ENCODE data around the gene DLL1.

DLL1 gene

GRCh38 chr6:170291271-170292110, 613 bp upstream of the DLL1 start:
- TF ChIP-seq CTCF (IDR thresholded peaks at IDR 0.05): no peak
- Histone ChIP-seq H3K27ac (peak overlapping the region; percentile 4 to 68), H3K4me3 (peak overlapping the region; percentile 85)
- DNase-seq (ENCODE audit: low spot score): peak; percentile 78

- H3K27ac ChIP-seq: peak overlapping the region in 1 of 2 donors; percentile 72
- H3K4me3 ChIP-seq: peak overlapping the region; percentile 85
- TF ChIP-seq CTCF (IDR thresholded peaks at IDR 0.05): no peak
- peak; percentile 71 for DNase-seq (ENCODE audit: low spot score)
Observed at GRCh38 chr6:170289951-170290295, 955 bp downstream of the DLL1 start.

- no peak for TF ChIP-seq CTCF (IDR thresholded peaks at IDR 0.05)
- Histone ChIP-seq H3K4me3 (peak overlapping the region; percentile 85), H3K27ac (peak overlapping the region in 1 of 2 donors; percentile 72)
- peak; percentile 72 for DNase-seq (ENCODE audit: low spot score)
Observed at GRCh38 chr6:170289180-170289931, 1.5 kb downstream of the DLL1 start.

DNA sequence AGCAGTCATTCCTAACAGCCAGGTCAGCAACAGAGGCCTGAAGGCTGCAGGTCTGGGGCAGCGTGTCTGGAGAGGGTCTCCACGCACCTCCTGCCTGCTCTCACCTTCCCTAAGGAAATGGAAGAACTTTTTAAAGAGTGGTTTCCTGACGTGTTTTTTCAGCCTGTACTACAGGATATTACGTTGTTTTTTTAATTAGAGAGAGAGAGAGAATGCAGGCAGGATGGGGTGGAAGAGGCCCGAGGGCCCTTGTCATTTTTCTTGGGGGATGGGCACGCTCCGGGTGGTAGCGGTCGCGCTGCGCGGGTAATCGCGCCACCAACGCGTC, 2.1 kb downstream of the DLL1 start:
- no peak for DNase-seq (ENCODE audit: low spot score)
- peak overlapping the region; percentile 85 for H3K4me3 ChIP-seq
- H3K27ac ChIP-seq: no peak overlapping the region
- TF ChIP-seq CTCF (IDR thresholded peaks at IDR 0.05): no peak

DNA sequence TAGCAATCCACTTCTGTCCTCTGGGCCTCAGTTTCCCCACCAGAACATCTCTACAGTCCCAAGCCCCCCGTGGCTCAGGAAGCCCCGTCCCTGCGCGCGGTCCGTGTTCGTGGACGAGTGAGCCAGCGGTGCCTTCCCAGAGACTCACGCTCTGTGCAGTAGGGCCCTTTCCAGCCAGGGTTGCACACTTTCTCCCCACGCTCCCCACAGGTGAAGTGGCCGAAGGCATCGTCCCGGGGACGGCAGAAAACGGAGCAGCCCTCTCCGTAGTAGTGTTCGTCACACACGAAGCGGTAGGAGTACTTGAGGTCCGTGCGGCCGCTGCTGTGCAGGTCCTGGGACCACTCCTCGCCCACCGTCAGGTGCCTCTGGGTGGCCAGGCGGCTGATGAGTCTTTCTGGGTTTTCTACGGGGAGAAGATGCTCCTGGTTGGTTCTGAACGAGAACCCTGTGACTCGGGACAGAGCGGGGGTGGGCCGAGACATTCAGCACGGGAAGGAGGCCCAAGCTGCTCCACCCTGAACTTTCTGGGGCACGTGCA, 2.7 kb downstream of the DLL1 start:
- H3K27ac ChIP-seq: peak overlapping the region in 1 of 2 donors; percentile 63

DNA sequence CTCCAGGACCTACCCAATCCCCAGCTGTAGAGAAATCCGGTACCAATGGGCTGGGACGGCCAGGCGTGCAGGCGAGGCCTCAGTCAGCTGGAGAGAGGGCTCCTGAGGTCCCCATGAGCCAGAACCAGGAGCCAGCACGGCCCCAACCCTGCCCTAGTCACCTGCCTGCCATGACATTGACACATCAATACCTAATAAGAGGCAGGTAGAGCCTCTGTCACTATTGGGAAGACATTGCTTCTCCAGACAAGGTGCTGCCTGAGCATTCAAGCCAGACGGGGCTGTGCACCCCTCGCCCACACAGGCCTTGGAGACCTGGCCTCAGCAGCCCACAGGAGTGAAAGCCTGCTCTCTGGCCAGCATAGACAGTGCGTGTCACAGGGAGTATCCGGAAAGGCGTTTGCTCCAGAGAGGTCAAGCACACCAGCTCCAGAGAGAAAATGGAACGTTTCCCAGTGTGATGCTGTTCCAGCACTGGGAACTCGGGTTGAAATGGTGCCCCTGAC, 3.5 kb downstream of the DLL1 start:
- no peak for TF ChIP-seq CTCF (IDR thresholded peaks at IDR 0.05)
- Histone ChIP-seq H3K4me3 (no peak overlapping the region), H3K27ac (peak overlapping the region in 1 of 2 donors; percentile 63)
- peak; percentile 75 for DNase-seq (ENCODE audit: low spot score)

More for the DNA sequence above, 2.7 kb downstream of the DLL1 start:
- TF ChIP-seq CTCF (IDR thresholded peaks at IDR 0.05): no peak
- peak; percentile 72 for DNase-seq (ENCODE audit: low spot score)
- H3K4me3 ChIP-seq: no peak overlapping the region

Data from coronary artery (tissue), 2 donors.